NCI-H1436 treated with DMSO at 0.1 percent for 48 hours (cell line): ENCODE results near the gene MRPL36.
"Not testable (repeated sequence)": the region's sequence is repeated elsewhere in the genome, so short reads cannot be mapped to it uniquely, and the experiment has no call there.

Experiments
- DNase-seq: peaks from one replicate; lab custom pipeline; 2025; lab: John Stamatoyannopoulos, UW

The MRPL36 gene

GRCh38 chr5:1832511-1833250, 33.0 kb upstream of the MRPL36 start:
- DNase-seq = no peak

GRCh38 chr5:1831677-1832313, 32.2 kb upstream of the MRPL36 start:
- no peak for DNase-seq

GRCh38 chr5:1831257-1831656, 31.6 kb upstream of the MRPL36 start:
- DNase-seq = no peak

GRCh38 chr5:1830571-1831228, 31.1 kb upstream of the MRPL36 start:
- no peak for DNase-seq

- no peak for DNase-seq
These were observed 28.3 kb upstream of the MRPL36 start for GRCh38 chr5:1827886-1828397.

GRCh38 chr5:1827025-1827885, 27.6 kb upstream of the MRPL36 start:
- DNase-seq = no peak

GRCh38 chr5:1826235-1826980, 26.8 kb upstream of the MRPL36 start:
- DNase-seq = no peak

GRCh38 chr5:1824903-1825841, 25.5 kb upstream of the MRPL36 start:
- no peak for DNase-seq

GRCh38 chr5:1824109-1824821, 24.6 kb upstream of the MRPL36 start:
- no peak for DNase-seq

GRCh38 chr5:1823381-1824034, 23.9 kb upstream of the MRPL36 start:
- DNase-seq = no peak

- DNase-seq = no peak
These were observed 22.2 kb upstream of the MRPL36 start for GRCh38 chr5:1821862-1822261.

GRCh38 chr5:1820926-1821325, 21.3 kb upstream of the MRPL36 start:
- DNase-seq = no peak

- DNase-seq = no peak
These were observed 20.7 kb upstream of the MRPL36 start for GRCh38 chr5:1820381-1820780.

GRCh38 chr5:1819458-1819857, 19.8 kb upstream of the MRPL36 start:
- no peak for DNase-seq

- no peak for DNase-seq
These were observed 19.1 kb upstream of the MRPL36 start for GRCh38 chr5:1818784-1819183.

- DNase-seq = no peak
These were observed 17.8 kb upstream of the MRPL36 start for GRCh38 chr5:1817261-1818043.

GRCh38 chr5:1816495-1817089, 17.0 kb upstream of the MRPL36 start:
- DNase-seq = not testable (repeated sequence)

- no peak for DNase-seq
These were observed 16.2 kb upstream of the MRPL36 start for GRCh38 chr5:1815881-1816292.
